Activated CD8-positive, alpha-beta T cell treated with anti-CD3 and anti-CD28 coated beads for 36 hours (primary cell): Measurements from ENCODE around the gene UGT1A9. TPM values are rescaled to one million over a fixed set of nuclear protein-coding genes. Genes with fewer than 3 reads are reported as not detected.

Experiments used
- ATAC-seq: fragments of 200-7000 bp; cut with Tn5 transposase; one replicate; pipeline ENCODE4 v1.10.0; 2021; ENCODE audit warnings: mild to moderate bottlenecking, moderate library complexity
- CTCF ChIA-PET: fragments of 350-600 bp; sonication (Branson Sonifier 250); formaldehyde crosslinking; loops from one replicate; lab custom pipeline; 2021; ENCODE audit warnings: antibody characterized with exemption; lab: Charles Lee
- POLR2A ChIA-PET: fragments of 350-600 bp; sonication (Branson Sonifier 250); formaldehyde crosslinking; loops from one replicate; lab custom pipeline; 2021; ENCODE audit warnings: antibody characterized with exemption; lab: Charles Lee
- DNase-seq: peaks from one replicate; pipeline ENCODE4 v3.0.0-alpha.2; 2020
- H3K27ac Mint-ChIP-seq: one replicate; pipeline ENCODE4 v1.8.0; 2021; ENCODE audit warnings: mild to moderate bottlenecking, mixed read lengths
- H3K27me3 Mint-ChIP-seq: one replicate; pipeline ENCODE4 v1.8.0; 2021; ENCODE audit warnings: mixed read lengths
- H3K36me3 Mint-ChIP-seq: one replicate; pipeline ENCODE4 v1.8.0; 2021; ENCODE audit warnings: low read depth, mixed read lengths
- H3K4me1 Mint-ChIP-seq: one replicate; pipeline ENCODE4 v1.8.0; 2021; ENCODE audit warnings: low read depth, mixed read lengths
- H3K4me3 Mint-ChIP-seq: one replicate; pipeline ENCODE4 v1.8.0; 2021; ENCODE audit warnings: mild to moderate bottlenecking, moderate library complexity, mixed read lengths
- H3K9me3 Mint-ChIP-seq: one replicate; pipeline ENCODE4 v1.8.0; 2021; ENCODE audit warnings: mixed read lengths
- CTCF ChIP-seq: fragments of 200-600 bp; IDR thresholded peaks from one replicate; pipeline ENCODE4 v1.8.0; 2022; ENCODE audit warnings: antibody characterized with exemption, mild to moderate bottlenecking
- intact Hi-C: fragments of 100-400 bp; cut with micrococcal nuclease; formaldehyde crosslinking; loops from one replicate; pipeline ENCODE4 v1.10.0; 2022
- total RNA-seq, 2 experiments: library from RNA; stranded (reverse); gene quantifications; one replicate each; pipeline ENCODE4 v1.2.3, GENCODE V29; 2021

The UGT1A9 gene
- total RNA-seq, 2 experiments from 2014 or later, result not detected

GRCh38 chr2:233673896-233674295 is 2.2 kb downstream of the UGT1A9 start:
- intact Hi-C loops, result no loop called here
- Mint-ChIP-seq H3K27ac (no peak overlapping the region), H3K36me3 (no peaks in the 10 kb centered on the region), H3K27me3 (peaks cover 16% of the 10 kb centered on the region), H3K4me1 (no peaks in the 10 kb centered on the region), H3K9me3 (no peaks in the 10 kb centered on the region), H3K4me3 (no peak overlapping the region)
- TF ChIP-seq CTCF, result no peak
- CTCF ChIA-PET, result no interaction called here
- DNase-seq (no peak), ATAC-seq (no peak)
- POLR2A ChIA-PET, result no interaction called here

GRCh38 chr2:233674314-233674713 is 2.6 kb downstream of the UGT1A9 start:
- ATAC-seq (no peak), DNase-seq (no peak)
- H3K4me1 Mint-ChIP-seq, result no peaks in the 10 kb centered on the region
- peaks cover 16% of the 10 kb centered on the region for H3K27me3 Mint-ChIP-seq
- CTCF ChIA-PET, result no interaction called here
- no peak overlapping the region for H3K27ac Mint-ChIP-seq
- H3K4me3 Mint-ChIP-seq, result no peak overlapping the region
- POLR2A ChIA-PET, result no interaction called here
- intact Hi-C loops, result no loop called here
- H3K36me3 Mint-ChIP-seq, result no peaks in the 10 kb centered on the region
- TF ChIP-seq CTCF, result no peak
- no peaks in the 10 kb centered on the region for H3K9me3 Mint-ChIP-seq

- H3K36me3 Mint-ChIP-seq, result no peaks in the 10 kb centered on the region
- ChIA-PET CTCF (no interaction called here), POLR2A (no interaction called here)
- no peak overlapping the region for H3K27ac Mint-ChIP-seq
- DNase-seq (no peak), ATAC-seq (no peak)
- no peak overlapping the region for H3K4me3 Mint-ChIP-seq
- intact Hi-C loops, result no loop called here
- no peaks in the 10 kb centered on the region for H3K4me1 Mint-ChIP-seq
- no peak for TF ChIP-seq CTCF
- H3K27me3 Mint-ChIP-seq, result peaks cover 17% of the 10 kb centered on the region
- H3K9me3 Mint-ChIP-seq, result no peaks in the 10 kb centered on the region
Measured at GRCh38 chr2:233674995-233675394, 3.3 kb downstream of the UGT1A9 start.

GRCh38 chr2:233676046-233676445 is 4.3 kb downstream of the UGT1A9 start:
- H3K27me3 Mint-ChIP-seq, result peaks cover 10% of the 10 kb centered on the region
- no peak overlapping the region for H3K27ac Mint-ChIP-seq
- intact Hi-C loops, result no loop called here
- no peaks in the 10 kb centered on the region for H3K36me3 Mint-ChIP-seq
- H3K4me1 Mint-ChIP-seq, result no peaks in the 10 kb centered on the region
- DNase-seq, result no peak
- H3K4me3 Mint-ChIP-seq, result no peak overlapping the region
- TF ChIP-seq CTCF, result no peak
- H3K9me3 Mint-ChIP-seq, result no peaks in the 10 kb centered on the region
- ChIA-PET POLR2A (interaction anchor here (0.6 kb wide), 1 partner anchor 16 kb away, joined by 3 read pairs; the partner anchor contains the start of gene UGT1A6), CTCF (no interaction called here)
- ATAC-seq, result no peak

GRCh38 chr2:233679196-233679595 is 7.5 kb downstream of the UGT1A9 start:
- peaks cover 4% of the 10 kb centered on the region for H3K27me3 Mint-ChIP-seq
- no peaks in the 10 kb centered on the region for H3K36me3 Mint-ChIP-seq
- intact Hi-C loops, result no loop called here
- ChIA-PET POLR2A (no interaction called here), CTCF (no interaction called here)
- no peaks in the 10 kb centered on the region for H3K4me1 Mint-ChIP-seq
- H3K9me3 Mint-ChIP-seq, result no peaks in the 10 kb centered on the region
- no peak for DNase-seq
- no peak for ATAC-seq
- H3K27ac Mint-ChIP-seq, result no peak overlapping the region
- TF ChIP-seq CTCF, result no peak
- H3K4me3 Mint-ChIP-seq, result no peak overlapping the region
